HuH-7 (cell line): ENCODE results near the gene OBSCN.
"Not testable (repeated sequence)": the region's sequence is repeated elsewhere in the genome, so short reads cannot be mapped to it uniquely, and the experiment has no call there.

Experiments used
- DNase-seq: peaks from one replicate; pipeline ENCODE4 v3.0.0; 2011; ENCODE audit warnings: low spot score

OBSCN gene

DNA sequence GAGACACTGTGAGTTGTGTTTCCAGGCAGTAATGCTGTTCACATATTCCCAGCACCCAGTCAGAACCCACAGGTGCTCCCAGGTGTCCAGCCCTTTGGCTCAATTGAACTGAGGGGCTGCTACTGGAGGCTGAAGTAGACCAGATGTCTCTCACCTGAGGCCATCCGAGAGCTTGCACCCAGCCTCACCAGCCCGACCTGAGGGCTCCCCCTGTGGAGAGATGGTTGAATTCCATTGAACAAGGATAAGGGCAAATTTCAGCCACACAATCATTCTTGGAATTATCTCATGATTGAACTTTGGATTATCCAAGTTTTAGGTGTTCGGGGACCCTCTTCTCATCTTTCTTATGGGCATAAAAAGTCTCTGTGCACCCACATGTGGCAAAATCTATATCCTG, 52.1 kb downstream of the OBSCN start:
- DNase-seq, result peak; percentile 81

DNA sequence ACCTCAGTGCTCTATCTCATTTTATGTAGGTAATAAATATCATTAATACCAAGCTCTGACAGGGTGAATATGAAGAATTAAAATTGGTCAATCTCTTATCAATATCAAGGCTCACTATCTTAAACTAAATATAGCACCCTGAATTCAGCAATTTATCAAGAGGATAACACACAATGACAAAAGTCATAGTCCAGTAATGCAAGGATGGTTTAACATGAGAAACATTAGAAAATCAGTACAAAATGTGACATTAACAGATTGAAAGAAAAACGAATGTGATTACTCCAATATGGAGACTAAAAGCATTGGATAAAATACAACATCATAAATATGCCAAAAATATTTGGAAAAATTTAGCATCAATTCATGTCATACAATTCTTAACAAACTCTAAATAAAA, 53.9 kb downstream of the OBSCN start:
- DNase-seq, result no peak

DNA sequence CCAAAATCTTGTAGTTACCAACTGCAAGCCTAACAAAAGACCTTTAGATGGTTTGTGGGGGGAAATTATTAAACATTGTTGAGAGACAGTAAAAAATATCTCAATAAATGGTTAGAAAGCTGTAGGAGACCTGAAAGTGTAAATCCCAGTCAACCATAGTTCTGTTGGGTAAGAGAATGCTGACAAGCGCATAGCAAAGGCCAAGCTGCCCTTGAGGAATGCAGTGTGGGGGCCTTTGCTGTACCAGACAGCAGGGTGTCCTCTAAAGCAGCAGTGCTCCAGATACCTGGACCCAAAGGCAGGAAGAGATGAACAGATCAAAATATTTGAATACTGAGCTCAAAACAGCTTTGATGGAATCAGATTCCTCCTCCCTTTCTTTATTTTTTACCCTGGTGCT, 54.6 kb downstream of the OBSCN start:
- DNase-seq, result no peak

DNA sequence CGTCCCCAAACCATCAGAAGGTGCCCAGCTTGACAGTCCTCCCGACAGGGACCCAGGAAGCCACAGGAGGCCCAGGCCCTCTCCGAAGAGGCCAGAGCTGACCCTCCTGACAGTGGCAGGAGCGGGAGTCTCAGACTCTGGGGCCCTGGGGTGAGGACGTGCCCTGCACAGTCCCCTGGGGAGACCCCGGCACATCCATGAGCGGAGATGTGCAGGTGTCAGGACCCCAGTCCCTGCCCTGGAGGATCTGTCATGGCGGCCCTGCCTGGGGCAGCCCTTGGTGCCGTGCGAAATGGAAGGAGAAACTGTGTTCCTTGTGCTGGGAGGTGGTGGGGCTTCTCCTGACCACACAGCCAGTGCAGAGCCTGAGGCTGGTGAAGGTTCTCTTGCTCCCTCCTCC, 55.8 kb downstream of the OBSCN start:
- no peak for DNase-seq

DNA sequence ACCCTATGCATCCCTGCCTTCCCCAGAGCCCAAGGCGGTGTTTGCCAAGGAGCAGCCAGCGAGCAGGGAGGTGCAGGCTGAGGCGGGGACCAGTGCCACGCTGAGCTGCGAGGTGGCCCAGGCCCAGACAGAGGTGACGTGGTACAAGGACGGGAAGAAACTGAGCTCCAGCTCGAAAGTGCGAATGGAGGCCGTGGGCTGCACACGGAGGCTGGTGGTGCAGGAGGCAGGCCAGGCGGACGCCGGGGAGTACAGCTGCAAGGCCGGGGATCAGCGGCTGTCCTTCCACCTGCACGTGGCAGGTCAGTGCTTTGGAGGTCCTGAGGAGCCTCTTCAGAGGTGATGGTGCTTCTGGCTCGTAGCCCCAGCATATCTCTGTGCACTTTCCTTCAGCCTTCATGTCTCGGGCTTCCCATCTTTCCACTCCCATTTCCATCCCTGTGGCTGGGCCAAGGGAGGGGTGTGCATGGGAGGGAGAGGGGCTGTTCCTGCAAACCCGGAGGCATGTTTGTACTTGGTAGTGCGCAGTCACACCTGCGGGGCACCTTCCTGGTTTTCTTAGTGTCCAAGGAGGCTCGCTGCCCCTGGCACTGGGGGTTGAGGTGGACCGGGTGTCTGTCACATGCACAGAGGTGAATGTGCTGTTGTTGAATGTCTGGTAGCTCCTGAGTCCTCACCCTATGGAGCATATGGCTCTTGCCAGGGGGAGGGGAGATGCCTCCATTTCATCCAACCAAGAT, 56.4 kb downstream of the OBSCN start:
- no peak for DNase-seq

DNA sequence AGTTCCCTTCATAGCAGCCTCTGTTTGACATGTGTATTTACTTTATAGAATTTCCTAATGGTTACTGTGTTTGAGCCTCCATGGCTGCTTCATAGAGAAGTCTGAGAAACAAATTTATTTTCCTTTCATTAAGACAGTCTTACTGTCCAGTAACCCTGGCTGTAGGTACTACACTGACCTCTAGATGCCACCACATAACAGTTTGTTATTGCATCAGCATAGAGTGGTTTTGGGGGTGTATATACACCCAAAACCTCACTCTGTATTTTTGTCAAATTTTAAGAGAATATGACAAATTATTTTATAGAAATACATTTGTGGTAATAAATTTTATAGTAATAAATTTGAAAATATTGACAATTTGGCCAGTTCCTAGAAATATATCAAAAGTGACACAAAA, 57.3 kb downstream of the OBSCN start:
- no peak for DNase-seq

DNA sequence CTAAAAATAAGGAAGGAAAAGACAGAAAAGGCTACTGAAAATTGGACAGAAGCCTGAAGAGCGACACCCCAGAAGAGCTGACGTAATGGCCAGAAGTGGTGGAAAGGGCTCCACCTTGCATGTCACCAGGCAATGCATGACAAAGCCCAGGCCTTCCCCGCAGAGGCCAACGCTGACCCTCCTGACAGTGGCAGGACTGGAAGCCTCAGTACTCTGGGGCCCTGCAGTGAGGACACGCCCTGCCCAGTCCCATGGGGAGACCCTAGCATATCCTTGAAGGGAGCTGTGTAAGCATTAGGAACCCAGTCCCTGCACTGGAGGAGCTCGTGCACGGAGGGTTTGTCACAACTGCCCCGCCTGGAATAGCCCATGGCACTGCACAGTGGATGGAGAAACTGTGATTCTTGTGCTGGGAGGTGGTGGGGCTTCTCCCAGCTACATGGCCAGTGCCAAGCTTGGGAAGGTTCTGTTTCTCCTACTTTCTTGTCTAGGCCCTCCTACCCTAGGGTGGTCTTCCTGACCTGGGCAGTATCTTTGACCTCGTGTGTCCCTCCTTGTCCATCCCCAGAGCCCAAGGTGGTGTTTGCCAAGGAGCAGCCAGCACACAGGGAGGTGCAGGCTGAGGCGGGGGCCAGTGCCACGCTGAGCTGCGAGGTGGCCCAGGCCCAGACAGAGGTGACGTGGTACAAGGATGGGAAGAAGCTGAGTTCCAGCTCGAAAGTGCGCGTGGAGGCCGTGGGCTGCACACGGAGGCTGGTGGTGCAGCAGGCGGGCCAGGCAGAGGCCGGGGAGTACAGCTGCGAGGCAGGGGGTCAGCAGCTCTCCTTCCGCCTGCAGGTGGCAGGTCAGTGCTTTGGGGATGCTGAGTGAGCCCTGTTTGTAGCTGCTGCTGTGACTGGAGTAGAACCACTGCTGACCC, 60.4 kb downstream of the OBSCN start:
- DNase-seq, result no peak

DNA sequence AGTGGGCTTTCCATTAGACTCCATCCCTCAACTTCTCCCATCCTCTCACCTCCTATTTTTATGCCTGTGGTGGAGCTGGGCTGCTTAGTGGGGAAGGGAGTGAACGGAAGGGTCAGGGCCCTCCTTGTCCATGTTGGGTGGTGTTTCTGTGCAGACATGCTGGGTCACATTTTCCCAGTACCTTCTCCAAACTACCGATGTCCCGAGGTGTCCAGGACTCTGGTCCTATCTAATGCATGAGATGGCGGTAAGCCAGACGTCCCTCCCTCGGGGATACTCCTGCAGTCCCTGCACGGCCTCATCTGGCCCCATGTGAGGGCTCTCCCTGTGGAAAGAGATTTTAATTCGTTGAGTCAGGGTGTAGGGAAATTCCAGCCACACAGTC, 61.0 kb downstream of the OBSCN start:
- no peak for DNase-seq

DNA sequence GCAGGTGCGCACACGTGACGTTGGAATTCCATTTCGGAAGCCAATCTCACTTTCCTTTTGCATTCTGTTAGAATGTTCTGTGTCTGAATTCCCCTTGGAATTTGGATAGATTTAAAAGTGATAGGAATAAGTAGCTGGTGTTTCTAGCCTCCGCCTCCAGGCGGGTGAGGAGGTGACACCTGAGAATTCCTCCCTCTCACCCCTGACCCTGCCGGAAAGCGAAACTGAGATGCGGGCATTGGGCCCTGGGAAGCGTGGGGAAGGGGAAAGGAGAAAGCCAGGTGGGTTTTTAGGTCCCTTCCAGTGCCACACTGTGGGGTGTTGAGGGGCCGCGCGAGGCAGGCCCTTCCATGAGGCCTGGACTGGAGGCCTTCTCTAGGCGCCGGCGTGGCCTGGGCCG, 61.6 kb downstream of the OBSCN start:
- not testable (repeated sequence) for DNase-seq

DNA sequence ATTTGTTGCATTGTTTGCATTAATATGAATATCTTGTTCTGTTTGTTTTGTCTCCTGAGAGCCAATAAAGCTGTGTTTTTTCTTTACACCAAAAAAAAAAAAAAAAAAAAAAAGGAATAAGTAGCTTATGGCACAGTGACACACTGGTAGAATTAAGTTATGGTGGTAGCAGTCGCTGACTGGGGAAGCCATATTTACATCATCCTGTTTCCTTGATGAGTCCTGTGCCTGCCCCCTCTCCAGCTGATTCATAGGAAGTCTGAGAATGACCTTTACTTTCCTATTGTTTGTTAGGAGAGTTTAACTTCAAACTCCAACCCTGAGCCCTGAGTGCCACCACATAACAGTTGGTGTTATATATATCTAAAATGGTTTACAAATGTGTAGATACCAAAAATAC, 62.2 kb downstream of the OBSCN start:
- DNase-seq, result no peak

DNA sequence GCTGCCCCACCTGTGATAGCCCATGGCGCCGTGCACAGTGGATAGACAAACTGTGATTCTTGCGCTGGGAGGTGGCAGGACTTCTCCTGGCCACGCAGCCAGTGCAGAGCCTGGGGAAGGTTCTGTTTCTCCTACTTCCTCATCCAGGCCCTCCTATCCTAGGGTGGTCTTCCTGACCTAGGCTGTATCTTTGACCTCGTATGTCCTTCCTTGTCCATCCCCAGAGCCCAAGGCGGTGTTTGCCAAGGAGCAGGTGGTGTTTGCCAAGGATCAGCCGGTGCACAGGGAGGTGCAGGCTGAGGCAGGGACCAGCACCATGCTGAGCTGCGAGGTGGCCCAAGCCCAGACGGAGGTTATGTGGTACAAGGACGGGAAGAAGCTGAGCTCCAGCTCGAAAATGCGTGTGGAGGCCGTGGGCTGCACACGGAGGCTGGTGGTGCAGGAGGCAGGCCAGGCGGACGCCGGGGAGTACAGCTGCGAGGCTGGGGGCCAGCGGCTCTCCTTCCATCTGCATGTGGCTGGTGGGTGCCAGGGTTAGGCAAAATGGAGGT, 63.9 kb downstream of the OBSCN start:
- DNase-seq, result no peak

DNA sequence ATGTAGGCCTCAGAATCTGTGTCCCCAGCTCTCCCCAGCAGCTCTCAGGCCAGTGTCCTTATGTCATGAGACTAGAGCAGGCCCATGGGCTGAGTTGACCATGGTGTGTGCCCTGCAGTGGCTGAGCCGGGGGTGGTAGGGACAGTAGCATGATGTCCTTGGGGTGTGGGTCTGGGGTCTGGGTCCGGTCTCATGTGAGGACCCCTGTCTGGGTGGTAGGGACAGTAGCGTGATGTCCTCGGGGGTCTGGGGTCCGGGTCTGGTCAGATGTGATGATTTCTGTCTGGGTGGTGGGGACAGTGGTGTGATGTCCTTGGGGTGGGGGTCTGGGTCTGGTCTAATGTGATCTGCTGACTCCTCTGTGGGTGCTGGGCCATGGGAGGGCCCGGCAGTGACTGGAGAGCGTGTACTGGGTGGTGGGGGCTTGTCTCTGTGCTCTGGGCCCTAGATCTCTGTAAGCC, 64.5 kb downstream of the OBSCN start:
- DNase-seq, result no peak

DNA sequence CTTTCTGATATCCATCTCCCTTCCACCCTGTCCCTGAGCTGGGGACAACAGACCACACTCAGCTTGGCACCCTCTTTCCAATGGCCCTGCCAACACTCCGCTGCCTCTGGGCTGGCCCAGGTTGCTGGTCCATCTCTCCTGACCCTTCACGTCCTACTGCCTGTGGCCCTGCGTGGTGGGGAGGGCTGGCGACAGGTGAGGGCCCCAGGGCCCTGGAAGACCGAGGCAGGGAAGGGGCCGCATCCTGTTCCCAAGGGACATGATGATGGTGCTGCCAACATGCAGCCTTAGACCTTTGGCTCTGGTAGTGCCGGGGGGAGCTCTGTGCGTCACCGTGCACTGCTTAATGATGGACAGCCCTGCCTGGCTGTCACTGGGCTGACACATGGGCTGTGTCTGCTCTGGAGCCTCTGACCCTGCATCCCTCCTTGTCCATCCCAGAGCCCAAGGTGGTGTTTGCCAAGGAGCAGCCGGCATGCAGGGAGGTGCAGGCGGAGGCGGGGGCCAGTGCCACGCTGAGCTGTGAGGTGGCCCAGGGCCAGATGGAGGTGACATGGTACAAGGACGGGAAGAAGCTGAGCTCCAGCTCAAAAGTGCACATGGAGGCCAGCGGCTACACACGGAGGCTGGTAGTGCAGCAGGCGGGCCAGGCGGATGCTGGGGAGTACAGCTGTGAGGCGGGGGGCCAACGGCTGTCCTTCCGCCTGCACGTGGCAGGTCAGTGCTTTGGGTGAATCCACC, 65.2 kb downstream of the OBSCN start:
- DNase-seq, result no peak

DNA sequence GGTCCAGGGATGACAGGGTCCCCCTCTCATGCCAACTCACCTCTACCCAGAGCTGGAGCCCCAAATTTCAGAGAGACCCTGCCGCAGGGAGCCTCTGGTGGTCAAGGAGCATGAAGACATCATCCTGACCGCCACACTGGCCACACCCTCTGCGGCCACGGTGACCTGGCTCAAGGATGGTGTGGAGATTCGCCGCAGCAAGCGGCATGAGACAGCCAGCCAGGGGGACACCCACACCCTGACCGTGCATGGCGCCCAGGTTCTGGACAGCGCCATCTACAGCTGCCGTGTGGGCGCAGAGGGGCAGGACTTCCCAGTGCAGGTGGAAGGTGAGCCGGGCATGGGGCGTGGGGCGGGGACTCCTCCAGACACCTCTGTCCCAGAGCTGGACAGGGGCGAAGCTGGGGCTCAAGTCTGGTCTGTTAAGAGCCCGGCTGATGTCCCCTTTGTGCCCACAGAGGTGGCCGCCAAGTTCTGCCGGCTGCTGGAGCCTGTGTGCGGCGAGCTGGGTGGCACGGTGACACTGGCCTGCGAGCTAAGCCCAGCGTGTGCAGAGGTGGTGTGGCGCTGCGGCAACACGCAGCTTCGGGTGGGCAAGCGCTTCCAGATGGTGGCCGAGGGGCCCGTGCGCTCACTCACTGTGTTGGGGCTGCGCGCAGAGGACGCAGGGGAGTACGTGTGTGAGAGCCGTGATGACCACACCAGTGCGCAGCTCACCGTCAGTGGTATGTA, 66.0 kb downstream of the OBSCN start:
- no peak for DNase-seq

DNA sequence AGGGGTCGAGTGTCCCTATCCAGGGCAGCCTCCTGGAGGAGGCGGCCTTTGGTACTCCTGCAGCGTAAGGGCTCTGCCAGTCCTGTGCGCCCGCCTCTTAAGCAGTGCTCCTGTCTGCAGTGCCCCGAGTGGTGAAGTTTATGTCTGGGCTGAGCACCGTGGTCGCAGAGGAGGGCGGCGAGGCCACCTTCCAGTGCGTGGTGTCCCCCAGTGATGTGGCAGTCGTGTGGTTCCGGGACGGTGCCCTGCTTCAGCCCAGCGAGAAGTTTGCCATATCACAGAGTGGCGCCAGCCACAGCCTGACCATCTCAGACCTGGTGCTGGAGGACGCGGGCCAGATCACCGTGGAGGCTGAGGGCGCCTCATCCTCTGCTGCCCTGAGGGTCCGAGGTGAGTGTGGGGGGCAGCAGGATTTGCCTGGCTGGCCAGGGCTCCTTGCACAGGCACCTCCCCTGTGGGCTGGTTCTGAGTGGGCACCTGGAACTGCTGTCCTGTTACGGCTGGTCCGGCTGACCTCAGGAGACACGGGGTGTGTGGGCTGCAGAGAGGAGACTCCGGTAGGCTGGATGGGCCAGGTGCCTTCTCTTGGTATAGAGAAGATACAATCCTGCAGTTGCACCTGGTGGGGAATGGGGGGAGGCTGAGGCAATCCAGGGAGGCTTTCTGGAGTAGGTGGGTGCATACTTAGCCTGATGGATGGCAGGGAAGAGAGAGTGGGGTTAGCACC, 66.8 kb downstream of the OBSCN start:
- DNase-seq, result no peak

DNA sequence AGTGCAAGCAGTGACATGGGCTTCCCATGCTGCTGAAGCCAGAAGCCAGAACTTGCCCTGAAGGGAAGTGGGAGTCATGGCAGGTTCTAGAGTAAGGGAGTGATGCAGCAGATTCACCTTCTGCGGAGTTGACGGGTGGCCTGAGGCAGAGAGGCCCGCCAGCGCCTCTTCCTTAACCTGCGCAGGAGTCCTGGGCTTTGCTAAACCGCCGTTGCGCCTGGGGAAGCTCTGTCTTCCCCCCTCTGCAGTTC, 67.3 kb downstream of the OBSCN start:
- no peak for DNase-seq

DNA sequence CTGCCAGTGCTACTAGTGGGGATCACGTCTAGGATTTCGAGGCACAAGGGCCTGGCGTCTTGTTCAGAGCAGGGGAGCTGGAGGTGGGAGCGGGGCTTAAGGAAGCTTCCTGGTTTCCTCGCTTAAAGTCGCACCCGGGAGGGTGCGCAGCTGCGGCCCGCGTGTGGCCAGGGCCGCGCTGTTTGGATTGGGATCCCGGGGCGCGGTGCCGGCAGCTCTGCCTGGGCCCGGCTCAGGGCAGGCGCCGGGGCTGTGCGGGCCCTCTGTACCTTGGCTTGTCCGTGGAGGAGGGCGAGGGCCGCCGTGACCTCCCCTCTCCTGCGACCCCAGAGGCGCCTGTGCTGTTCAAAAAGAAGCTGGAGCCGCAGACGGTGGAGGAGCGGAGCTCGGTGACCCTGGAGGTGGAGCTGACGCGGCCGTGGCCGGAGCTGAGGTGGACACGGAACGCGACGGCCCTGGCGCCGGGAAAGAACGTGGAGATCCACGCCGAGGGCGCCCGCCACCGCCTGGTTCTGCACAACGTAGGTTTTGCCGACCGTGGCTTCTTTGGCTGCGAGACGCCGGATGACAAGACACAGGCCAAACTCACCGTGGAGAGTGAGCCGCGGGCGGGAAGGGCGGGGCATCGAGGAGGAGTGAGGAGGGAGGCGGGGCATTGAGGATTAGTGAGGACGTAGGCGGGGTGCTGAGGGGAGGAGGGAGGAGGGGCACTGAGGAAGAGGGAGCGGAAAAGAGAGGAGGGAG, 67.8 kb downstream of the OBSCN start:
- peak; percentile 90 for DNase-seq

DNA sequence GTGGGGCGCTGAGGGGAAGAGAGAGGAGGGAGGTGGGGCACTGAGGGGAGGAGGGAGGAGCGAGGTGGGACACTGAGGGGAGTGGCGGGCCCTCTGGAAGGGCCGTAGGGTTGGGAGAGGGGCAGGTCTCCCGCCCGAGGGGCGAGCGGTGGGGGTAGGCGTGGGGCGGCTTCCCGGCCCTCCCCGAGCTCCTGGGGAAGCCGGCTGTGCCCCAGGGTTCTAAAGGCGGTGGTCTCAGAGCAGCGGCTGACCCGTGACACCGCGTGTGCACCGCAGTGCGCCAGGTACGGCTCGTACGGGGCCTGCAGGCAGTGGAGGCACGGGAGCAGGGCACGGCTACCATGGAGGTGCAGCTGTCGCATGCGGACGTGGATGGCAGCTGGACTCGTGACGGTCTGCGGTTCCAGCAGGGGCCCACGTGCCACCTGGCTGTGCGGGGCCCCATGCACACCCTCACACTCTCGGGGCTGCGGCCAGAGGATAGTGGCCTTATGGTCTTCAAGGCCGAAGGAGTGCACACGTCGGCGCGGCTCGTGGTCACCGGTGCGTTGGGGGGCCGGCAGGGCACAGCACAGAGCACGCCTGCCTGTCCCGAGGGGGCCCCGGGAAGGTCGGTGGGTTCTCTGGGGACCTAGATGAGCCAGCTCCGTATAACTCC, 68.5 kb downstream of the OBSCN start:
- DNase-seq, result no peak

DNA sequence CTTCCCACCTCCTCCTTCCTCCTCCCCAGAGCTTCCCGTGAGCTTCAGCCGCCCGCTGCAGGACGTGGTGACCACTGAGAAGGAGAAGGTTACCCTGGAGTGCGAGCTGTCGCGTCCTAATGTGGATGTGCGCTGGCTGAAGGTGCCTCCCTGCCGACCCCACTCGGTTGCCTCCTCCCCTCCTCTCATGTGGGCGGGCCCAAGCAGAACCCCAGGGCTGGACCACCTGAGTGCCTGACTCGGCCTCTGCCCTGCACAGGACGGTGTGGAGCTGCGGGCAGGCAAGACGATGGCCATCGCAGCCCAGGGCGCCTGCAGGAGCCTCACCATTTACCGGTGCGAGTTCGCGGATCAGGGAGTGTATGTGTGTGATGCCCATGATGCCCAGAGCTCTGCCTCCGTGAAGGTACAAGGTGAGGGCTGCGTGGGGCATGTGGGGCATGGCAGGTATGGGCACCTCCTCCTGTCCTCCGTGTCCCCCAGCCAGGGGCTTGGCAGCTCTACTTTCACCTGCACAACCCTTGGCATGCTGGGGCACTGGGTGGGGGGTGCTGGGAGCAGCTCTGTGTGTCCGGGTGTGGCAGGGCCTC, 69.2 kb downstream of the OBSCN start:
- no peak for DNase-seq
